C4-2B (cell line): ENCODE results near the gene PRKD1.

Source experiments
- CTCF ChIP-seq: fragments of 450-650 bp; conservative IDR thresholded peaks from 2 replicates; pipeline ENCODE4 v1.5.1; 2017; ENCODE audit warnings: mild to moderate bottlenecking
- ZFX ChIP-seq: fragments of 450-650 bp; IDR thresholded peaks from 2 replicates; pipeline ENCODE4 v1.6.1; 2017

DNA sequence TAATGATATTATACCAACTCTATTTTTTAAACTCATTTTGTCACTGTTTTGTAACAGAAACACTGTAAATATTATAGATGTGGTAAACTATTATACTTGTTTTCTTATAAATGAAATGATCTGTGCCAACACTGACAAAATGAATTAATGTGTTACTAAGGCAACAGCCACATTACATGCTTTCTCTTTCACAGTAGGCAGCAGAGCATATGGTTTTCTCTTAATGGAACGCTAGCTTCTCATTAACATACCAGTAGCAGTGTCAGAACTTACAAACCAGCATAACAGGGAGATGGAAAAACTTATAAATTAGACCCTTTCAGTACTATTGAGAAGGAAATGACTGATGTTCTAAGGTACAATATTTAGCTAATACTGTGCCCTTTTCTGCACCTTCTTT, 398.8 kb downstream of the PRKD1 start:
- TF ChIP-seq CTCF (no peak), ZFX (no peak)
